GM12878 (cell line): Measurements from ENCODE around the gene HNRNPAB. TPM values are rescaled to one million over a fixed set of nuclear protein-coding genes. Genes with fewer than 3 reads are reported as not detected.

Experiments
- ATAC-seq: fragments of 200-7000 bp; cut with Tn5 transposase; 3 replicates; pipeline ENCODE4 v1.9.1; 2020; ENCODE audit warnings: mild to moderate bottlenecking, moderate library complexity
- BruUV-seq: library from RNA; stranded (reverse); fragments of 400-500 nt; replicated peaks from 2 replicates; lab custom pipeline; 2021; lab: Mats Ljungman, UMichigan
- CTCF ChIA-PET: fragments of 300-600 bp; sonication (Branson Sonifier 250); formaldehyde crosslinking; extraction: SDS; loops from one replicate; lab custom pipeline; 2021; ENCODE audit warnings: inconsistent platforms; lab: Yijun Ruan, JAX
- POLR2A ChIA-PET: fragments of 350-600 bp; formaldehyde crosslinking; extraction: SDS; loops from one replicate; lab custom pipeline; 2021; ENCODE audit warnings: inconsistent platforms; lab: Charles Lee
- RAD21 ChIA-PET: fragments of 300-600 bp; sonication (Branson Sonifier 250); formaldehyde crosslinking; loops from one replicate; lab custom pipeline; 2023; ENCODE audit warnings: antibody characterized with exemption; ENCODE audit not compliant: unreplicated experiment; lab: Charles Lee
- SMC1A ChIA-PET: fragments of 300-600 bp; sonication (Branson Sonifier 250); formaldehyde crosslinking; loops from one replicate; lab custom pipeline; 2023; ENCODE audit not compliant: unreplicated experiment, uncharacterized antibody; lab: Charles Lee
- DNase-seq: peaks from one replicate; pipeline ENCODE4 v3.0.0-alpha.2; 2011; ENCODE audit warnings: low read depth, low spot score
- FAIRE-seq: peaks from 3 replicates; lab custom pipeline; 2011; peaks lifted over from hg19 to GRCh38; lab: Jason Lieb, UNC
- H2AFZ ChIP-seq: 2 replicates; pipeline ENCODE4 v1.6.0; 2011; ENCODE audit warnings: low read depth, low read length, control low read depth; ENCODE audit not compliant: control insufficient read depth
- H3K27ac ChIP-seq: 2 replicates; pipeline ENCODE4 v1.5.1; 2011; ENCODE audit warnings: control low read depth; ENCODE audit not compliant: control insufficient read depth, insufficient read depth
- H3K27me3 ChIP-seq, 2 experiments: replicated peaks in 1 of 2; 2 replicates each; pipeline versions ENCODE4 v1.6.0 to v1.6.1; 2011; ENCODE audit warnings: low read length in 1 of 2; ENCODE audit not compliant: control insufficient read depth in 2 of 2, insufficient read depth in 2 of 2
- H3K36me3 ChIP-seq, 2 experiments: 2 replicates each; pipeline ENCODE4 v1.5.1; 2011; ENCODE audit warnings: low read length in 1 of 2; ENCODE audit not compliant: control insufficient read depth in 2 of 2, insufficient read depth in 2 of 2
- H3K4me1 ChIP-seq: 2 replicates; pipeline ENCODE4 v1.6.1; 2011; ENCODE audit warnings: mild to moderate bottlenecking, low read length, moderate library complexity, mixed read lengths; ENCODE audit not compliant: control insufficient read depth, insufficient read depth
- H3K4me2 ChIP-seq: 2 replicates; pipeline ENCODE4 v1.6.0; 2011; ENCODE audit warnings: control low read depth; ENCODE audit not compliant: control insufficient read depth, insufficient read depth
- H3K4me3 ChIP-seq: fragments of 200-600 bp; sonication (generic); 2 replicates; pipeline ENCODE4 v1.5.1; 2016
- H3K79me2 ChIP-seq: 2 replicates; pipeline ENCODE4 v1.6.0; 2011; ENCODE audit warnings: low read length; ENCODE audit not compliant: control insufficient read depth, insufficient read depth
- H3K9ac ChIP-seq: 2 replicates; pipeline ENCODE4 v1.8.0; 2011; ENCODE audit warnings: low read length, control low read depth, mixed read lengths; ENCODE audit not compliant: control insufficient read depth, insufficient read depth
- H3K9me3 ChIP-seq: replicated peaks from 3 replicates; pipeline ENCODE4 v1.5.1; 2011; ENCODE audit warnings: mild to moderate bottlenecking, low read length; ENCODE audit not compliant: control insufficient read depth, insufficient read depth
- H4K20me1 ChIP-seq: 2 replicates; pipeline ENCODE4 v1.6.0; 2011; ENCODE audit not compliant: control insufficient read depth, insufficient read depth
- FOS ChIP-seq: IDR thresholded peaks from 3 replicates; pipeline ENCODE4 v1.6.1; 2011; ENCODE audit warnings: borderline replicate concordance; ENCODE audit not compliant: insufficient read length; ENCODE audit errors: extremely low read depth
- HDAC2 ChIP-seq: fragments of 200-600 bp; sonication (generic); IDR thresholded peaks from 2 replicates; pipeline ENCODE4 v1.6.1; 2017
- HDGF ChIP-seq: fragments of 450-650 bp; IDR thresholded peaks from 2 replicates; pipeline ENCODE4 v1.6.1; 2016; ENCODE audit warnings: antibody characterized with exemption
- NR2C1 ChIP-seq: fragments of 450-650 bp; IDR thresholded peaks from 2 replicates; pipeline ENCODE4 v1.6.1; 2017; ENCODE audit warnings: antibody characterized with exemption, mild to moderate bottlenecking, moderate library complexity
- PKNOX1 ChIP-seq: fragments of 450-650 bp; IDR thresholded peaks from 2 replicates; pipeline ENCODE4 v1.6.1; 2016; ENCODE audit warnings: mild to moderate bottlenecking
- RCOR1 ChIP-seq: conservative IDR thresholded peaks from 2 replicates; pipeline ENCODE4 v1.6.1; 2012; ENCODE audit warnings: low read depth, low read length, improper control_type of control experiment
- TAF1 ChIP-seq: IDR thresholded peaks from 2 replicates; pipeline ENCODE4 v1.6.1; 2011; ENCODE audit warnings: mild to moderate bottlenecking, low read depth, low read length, borderline replicate concordance
- USF1 ChIP-seq: IDR thresholded peaks from 2 replicates; pipeline ENCODE4 v1.6.1; 2011; ENCODE audit warnings: borderline replicate concordance, low read depth, mild to moderate bottlenecking, moderate library complexity, mixed read lengths, low read length; ENCODE audit not compliant: insufficient read depth; ENCODE audit errors: extremely low read length
- ZBTB11 ChIP-seq: fragments of 450-650 bp; formaldehyde crosslinking; IDR thresholded peaks from 2 replicates; pipeline ENCODE4 v1.5.0; 2022; ENCODE audit warnings: mild to moderate bottlenecking, missing genetic modification characterization
- WGBS: methylation state at CpG from one replicate; pipeline ENCODE4 v1.1.6; 2016; ENCODE audit warnings: low lambda C conversion rate; ENCODE audit not compliant: insufficient replicate concordance, insufficient coverage; ENCODE audit errors: missing lambda C conversion rate; 5-methylcytosine and 5-hydroxymethylcytosine counted together
- in situ Hi-C: fragments of 300-500 bp; cut with MboI; formaldehyde crosslinking; loops from 9 replicates; pipeline ENCODE4 v1.14.3; 2018; ENCODE audit warnings: mixed read lengths
- intact Hi-C: fragments of 100-400 bp; cut with micrococcal nuclease; formaldehyde crosslinking; loops from one replicate; pipeline ENCODE4 v1.14.2; 2022; ENCODE audit not compliant: unreplicated experiment
- polyA plus RNA-seq, 11 experiments: library from polyadenylated mRNA; depleted of rRNA in 4 of 11; unstranded in 6 of 11; stranded (reverse) in 5 of 11; fragments of >200 nt; fragmentation: Nextera tagmentation in 4 of 11; fragmentation: Illumina TruSeq in 1 of 11; extraction: Ambion mirVana in 4 of 11; extraction: Trizol in 1 of 11; gene quantifications; 1 replicate in 1 of 11; 2 replicates in 10 of 11; pipeline versions ENCODE4 v1.2.1 to v1.2.3, GENCODE V29; 2011 to 2016; ENCODE audit warnings: inconsistent platforms in 2 of 11, missing spikeins in 2 of 11, low read depth in 1 of 11
- total RNA-seq, 4 experiments: library from RNA; depleted of rRNA in 3 of 4; stranded (reverse); fragments of >200 nt in 3 of 4; fragmentation: Illumina TruSeq in 1 of 4; extraction: Trizol in 1 of 4; gene quantifications; 2 replicates each; pipeline versions ENCODE4 v1.2.1 to v1.2.3, GENCODE V29; 2013 to 2021

The HNRNPAB gene
- total and polyA plus RNA-seq, 10 of the 15 experiments (the other 5 are each of a cell fraction or from before 2014, with no cell fraction given) = 42.3 to 330 (median 230) TPM

GRCh38 chr5:178202541-178202940 lies 1.8 kb upstream of the HNRNPAB start:
- ATAC-seq (no peak), FAIRE-seq (no peak), DNase-seq (no peak)
- Histone ChIP-seq H3K27ac (no peak overlapping the region), H3K27me3 (no peaks in the 10 kb centered on the region), H3K36me3 (peaks cover 6 to 19% of the 10 kb centered on the region in 2 experiments), H3K4me2 (no peak overlapping the region), H3K4me1 (peaks cover 9% of the 10 kb centered on the region), H3K4me3 (no peak overlapping the region), H2AFZ (no peak overlapping the region), H3K9ac (no peak overlapping the region), H4K20me1 (peaks cover 16% of the 10 kb centered on the region), H3K9me3 (no peaks in the 10 kb centered on the region), H3K79me2 (peaks cover 37% of the 10 kb centered on the region)
- in situ Hi-C loops (no loop called here), intact Hi-C loops (no loop called here)
- WGBS = 90% methylated on average over 10 of the region's 10 CpGs
- POLR2A ChIA-PET = no interaction called here
- SMC1A ChIA-PET = no interaction called here
- RAD21 ChIA-PET = no interaction called here
- CTCF ChIA-PET = no interaction called here
- TF ChIP-seq HDAC2 (no peak), FOS (no peak), HDGF (no peak), ZBTB11 (CRISPR knock-in tag) (no peak), NR2C1 (no peak), RCOR1 (no peak), USF1 (no peak), TAF1 (no peak), PKNOX1 (no peak)
- no TSS peak for BruUV-seq
